ENCODE measurements around the gene DDIT4. TPM values are rescaled to one million over a fixed set of nuclear protein-coding genes. Genes with fewer than 3 reads are reported as not detected.
A peak's percentile ranks its signal among the peaks of the same experiment; 100 is the strongest.

DDIT4 gene
- total RNA-seq, 1 experiment from 2014 or later = 155 TPM

DNA sequence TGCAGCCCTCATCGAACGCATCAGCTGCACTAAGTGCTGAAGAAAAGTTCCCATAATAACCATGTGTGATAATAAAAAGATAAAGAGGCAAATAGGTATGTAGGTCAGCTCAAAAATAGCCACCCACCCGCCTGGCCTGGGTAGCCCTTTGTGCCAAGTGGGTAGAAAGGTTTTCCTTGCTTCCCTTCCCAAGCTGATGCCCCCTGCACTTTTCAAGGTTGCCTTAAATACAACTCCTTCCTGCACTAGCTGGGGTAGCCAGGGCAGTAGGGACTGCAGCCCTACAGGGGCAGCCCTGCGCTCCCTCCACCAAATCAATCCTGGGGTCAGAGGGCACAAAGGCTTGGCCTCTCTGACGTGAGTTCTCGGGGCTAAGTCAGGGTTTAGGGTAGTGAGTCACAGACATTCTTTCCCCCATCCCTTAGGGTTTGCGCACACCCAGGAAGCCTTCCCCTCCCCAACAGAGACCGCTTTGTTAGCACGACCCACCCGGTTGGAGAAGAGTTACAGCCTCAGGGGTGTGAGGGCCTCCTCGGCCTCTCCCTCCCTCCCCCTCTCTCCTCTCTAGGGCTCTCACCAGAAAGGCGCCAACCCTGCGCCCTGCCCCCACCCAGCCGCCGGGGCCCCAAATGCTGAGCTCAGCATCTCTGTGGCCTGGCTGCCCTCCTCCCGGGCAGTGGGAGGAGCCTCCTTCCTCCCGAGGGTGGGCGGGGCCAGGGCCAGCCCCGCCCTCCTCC is 13.3 kb upstream of the DDIT4 start:
- TSS peak; percentile 78 for BruUV-seq (replicated peaks)
- peak overlapping the region; percentile 61 for H3K4me3 ChIP-seq (ENCODE audit: low read depth, low read length)
- no peaks in the 10 kb centered on the region for H3K9me3 ChIP-seq
- no peaks in the 10 kb centered on the region for H3K27me3 Mint-ChIP-seq (ENCODE audit: insufficient read depth, unreplicated experiment)
- peaks cover 19% of the 10 kb centered on the region for H3K36me3 Mint-ChIP-seq (ENCODE audit: insufficient read depth, unreplicated experiment)
- H3K9me3 Mint-ChIP-seq (ENCODE audit: unreplicated experiment) = no peaks in the 10 kb centered on the region
- TF ChIP-seq, protein P1, sequence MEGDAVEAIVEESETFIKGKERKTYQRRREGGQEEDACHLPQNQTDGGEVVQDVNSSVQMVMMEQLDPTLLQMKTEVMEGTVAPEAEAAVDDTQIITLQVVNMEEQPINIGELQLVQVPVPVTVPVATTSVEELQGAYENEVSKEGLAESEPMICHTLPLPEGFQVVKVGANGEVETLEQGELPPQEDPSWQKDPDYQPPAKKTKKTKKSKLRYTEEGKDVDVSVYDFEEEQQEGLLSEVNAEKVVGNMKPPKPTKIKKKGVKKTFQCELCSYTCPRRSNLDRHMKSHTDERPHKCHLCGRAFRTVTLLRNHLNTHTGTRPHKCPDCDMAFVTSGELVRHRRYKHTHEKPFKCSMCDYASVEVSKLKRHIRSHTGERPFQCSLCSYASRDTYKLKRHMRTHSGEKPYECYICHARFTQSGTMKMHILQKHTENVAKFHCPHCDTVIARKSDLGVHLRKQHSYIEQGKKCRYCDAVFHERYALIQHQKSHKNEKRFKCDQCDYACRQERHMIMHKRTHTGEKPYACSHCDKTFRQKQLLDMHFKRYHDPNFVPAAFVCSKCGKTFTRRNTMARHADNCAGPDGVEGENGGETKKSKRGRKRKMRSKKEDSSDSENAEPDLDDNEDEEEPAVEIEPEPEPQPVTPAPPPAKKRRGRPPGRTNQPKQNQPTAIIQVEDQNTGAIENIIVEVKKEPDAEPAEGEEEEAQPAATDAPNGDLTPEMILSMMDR (IDR thresholded peaks at IDR 0.05; ENCODE audit: insufficient read depth in 1 of 2, low read depth in 1 of 2, low read length in 1 of 2, severe bottlenecking in 1 of 2, unreplicated experiment in 1 of 2) = peak in 1 of 2 experiments; percentile 17
- DNase-seq = peak; percentile 94 to 98
- H3K4me3 Mint-ChIP-seq (ENCODE audit: unreplicated experiment) = peak overlapping the region; percentile 91
- peaks cover 22% of the 10 kb centered on the region for H3K4me1 ChIP-seq
- H3K36me3 ChIP-seq (ENCODE audit: control insufficient read depth, insufficient read depth, low read length) = no peaks in the 10 kb centered on the region
- peak overlapping the region; percentile 96 for H3K27ac Mint-ChIP-seq (ENCODE audit: unreplicated experiment)
- no peaks in the 10 kb centered on the region for H3K27me3 ChIP-seq (replicated peaks; ENCODE audit: control insufficient read depth, insufficient read depth, low read length)
- peaks cover 29% of the 10 kb centered on the region for H3K4me1 Mint-ChIP-seq (ENCODE audit: low read depth, unreplicated experiment)
- intact Hi-C loops (cut with micrococcal nuclease; ENCODE audit: unreplicated experiment) = loop anchor here (1.0 to 5.0 kb wide), 6 partner anchors 12 to 88 kb away; no protein-coding TSS in a partner anchor
- ChIA-PET POLR2A (interaction anchor here (0.5 to 7.3 kb wide), 19 partner anchors 9 to 189 kb away, joined by 3 to 163 read pairs (median 5); partner anchors contain the start of genes ANAPC16, ASCC1, DDIT4 and DNAJB12), CTCF (interaction anchor here (0.6 to 3.3 kb wide), 11 partner anchors 13 to 212 kb away, joined by 3 to 40 read pairs (median 5); partner anchors contain the start of genes ANAPC16, ASCC1 and DDIT4)

GRCh38 chr10:72260976-72261783 is 12.5 kb upstream of the DDIT4 start:
- Mint-ChIP-seq H3K4me3 (ENCODE audit: unreplicated experiment) (peak overlapping the region; percentile 91), H3K9me3 (ENCODE audit: unreplicated experiment) (no peaks in the 10 kb centered on the region), H3K27ac (ENCODE audit: unreplicated experiment) (peak overlapping the region; percentile 96), H3K4me1 (ENCODE audit: low read depth, unreplicated experiment) (peaks cover 29% of the 10 kb centered on the region), H3K27me3 (ENCODE audit: insufficient read depth, unreplicated experiment) (no peaks in the 10 kb centered on the region), H3K36me3 (ENCODE audit: insufficient read depth, unreplicated experiment) (peaks cover 19% of the 10 kb centered on the region)
- DNase-seq = peak; percentile 55 to 70
- Histone ChIP-seq H3K4me3 (ENCODE audit: low read depth, low read length) (peak overlapping the region; percentile 61), H3K27me3 (replicated peaks; ENCODE audit: control insufficient read depth, insufficient read depth, low read length) (no peaks in the 10 kb centered on the region), H3K4me1 (peaks cover 22% of the 10 kb centered on the region), H3K36me3 (ENCODE audit: control insufficient read depth, insufficient read depth, low read length) (no peaks in the 10 kb centered on the region), H3K9me3 (no peaks in the 10 kb centered on the region)
- POLR2A ChIA-PET = interaction anchor here (0.6 to 7.3 kb wide), 17 partner anchors 10 to 190 kb away, joined by 3 to 163 read pairs (median 5); partner anchors contain the start of genes ANAPC16, ASCC1, DDIT4 and DNAJB12
- CTCF ChIA-PET = interaction anchor here (0.6 to 3.3 kb wide), 11 partner anchors 13 to 213 kb away, joined by 3 to 40 read pairs (median 5); partner anchors contain the start of genes ANAPC16, ASCC1 and DDIT4
- TF ChIP-seq, protein P1 (IDR thresholded peaks at IDR 0.05; ENCODE audit: insufficient read depth in 1 of 2, low read depth in 1 of 2, low read length in 1 of 2, severe bottlenecking in 1 of 2, unreplicated experiment in 1 of 2) = peak in 1 of 2 experiments; percentile 31
- intact Hi-C loops (cut with micrococcal nuclease; ENCODE audit: unreplicated experiment) = loop anchor here (1.0 to 5.0 kb wide), 6 partner anchors 11 to 89 kb away; no protein-coding TSS in a partner anchor
- TSS peak; percentile 90 for BruUV-seq (replicated peaks)

Data from Caco-2 (cell line).